WERI-Rb-1 (cell line): Measurements from ENCODE around the gene LEMD3.

Source experiments
- DNase-seq: peaks from one replicate; pipeline ENCODE4 v3.0.0-alpha.2; 2020
- H3K27ac ChIP-seq: fragments of 250-450 bp; sonication (Bioruptor Pico); 2 replicates; pipeline ENCODE4 v1.5.1; 2020; ENCODE audit warnings: mild to moderate bottlenecking, moderate library complexity
- H3K27me3 ChIP-seq: fragments of 250-450 bp; sonication (Bioruptor Pico); 2 replicates; pipeline ENCODE4 v1.5.1; 2021; ENCODE audit warnings: mild to moderate bottlenecking, low read depth, moderate library complexity; ENCODE audit not compliant: insufficient read depth, severe bottlenecking
- H3K36me3 ChIP-seq: fragments of 250-450 bp; sonication (Bioruptor Pico); 2 replicates; pipeline ENCODE4 v1.5.1; 2020; ENCODE audit warnings: mild to moderate bottlenecking, moderate library complexity
- H3K4me3 ChIP-seq: 2 replicates; pipeline ENCODE4 v1.5.1; 2011; ENCODE audit warnings: low read depth, mild to moderate bottlenecking, control low read depth, low read length
- H3K9me3 ChIP-seq: fragments of 250-450 bp; sonication (Bioruptor Pico); 2 replicates; pipeline ENCODE4 v1.5.1; 2021; ENCODE audit warnings: mild to moderate bottlenecking, moderate library complexity; ENCODE audit not compliant: severe bottlenecking
- TF ChIP-seq, protein P1 (sequence below): IDR thresholded peaks from 2 replicates; pipeline ENCODE4 v1.5.1; 2011; ENCODE audit warnings: low read depth, mild to moderate bottlenecking, control low read depth, inconsistent platforms, low read length

The LEMD3 gene

DNA sequence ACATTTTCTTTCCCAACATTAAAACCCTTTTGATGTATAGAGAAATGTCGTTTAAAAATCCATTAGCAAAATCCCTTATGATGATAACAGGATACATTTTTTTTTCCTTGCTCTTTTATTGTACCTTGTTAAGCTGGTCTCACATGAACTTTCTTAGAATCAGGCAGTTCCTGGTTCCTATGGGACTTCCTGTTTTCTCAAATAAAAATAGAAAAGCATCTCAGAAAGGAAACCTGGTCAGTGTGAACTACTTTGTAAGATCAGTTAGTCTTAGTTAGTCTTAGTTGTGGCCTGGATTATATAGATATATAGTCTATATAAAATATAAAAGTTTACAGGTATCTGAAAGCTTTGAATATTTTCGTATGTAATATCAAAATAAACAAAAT, 40.3 kb downstream of the LEMD3 start:
- peaks cover 14% of the 10 kb centered on the region for H3K36me3 ChIP-seq
- H3K4me3 ChIP-seq: no peak overlapping the region
- H3K27me3 ChIP-seq: no peaks in the 10 kb centered on the region
- no peak overlapping the region for H3K27ac ChIP-seq
- DNase-seq: no peak
- TF ChIP-seq, protein P1, sequence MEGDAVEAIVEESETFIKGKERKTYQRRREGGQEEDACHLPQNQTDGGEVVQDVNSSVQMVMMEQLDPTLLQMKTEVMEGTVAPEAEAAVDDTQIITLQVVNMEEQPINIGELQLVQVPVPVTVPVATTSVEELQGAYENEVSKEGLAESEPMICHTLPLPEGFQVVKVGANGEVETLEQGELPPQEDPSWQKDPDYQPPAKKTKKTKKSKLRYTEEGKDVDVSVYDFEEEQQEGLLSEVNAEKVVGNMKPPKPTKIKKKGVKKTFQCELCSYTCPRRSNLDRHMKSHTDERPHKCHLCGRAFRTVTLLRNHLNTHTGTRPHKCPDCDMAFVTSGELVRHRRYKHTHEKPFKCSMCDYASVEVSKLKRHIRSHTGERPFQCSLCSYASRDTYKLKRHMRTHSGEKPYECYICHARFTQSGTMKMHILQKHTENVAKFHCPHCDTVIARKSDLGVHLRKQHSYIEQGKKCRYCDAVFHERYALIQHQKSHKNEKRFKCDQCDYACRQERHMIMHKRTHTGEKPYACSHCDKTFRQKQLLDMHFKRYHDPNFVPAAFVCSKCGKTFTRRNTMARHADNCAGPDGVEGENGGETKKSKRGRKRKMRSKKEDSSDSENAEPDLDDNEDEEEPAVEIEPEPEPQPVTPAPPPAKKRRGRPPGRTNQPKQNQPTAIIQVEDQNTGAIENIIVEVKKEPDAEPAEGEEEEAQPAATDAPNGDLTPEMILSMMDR: no peak
- no peaks in the 10 kb centered on the region for H3K9me3 ChIP-seq

DNA sequence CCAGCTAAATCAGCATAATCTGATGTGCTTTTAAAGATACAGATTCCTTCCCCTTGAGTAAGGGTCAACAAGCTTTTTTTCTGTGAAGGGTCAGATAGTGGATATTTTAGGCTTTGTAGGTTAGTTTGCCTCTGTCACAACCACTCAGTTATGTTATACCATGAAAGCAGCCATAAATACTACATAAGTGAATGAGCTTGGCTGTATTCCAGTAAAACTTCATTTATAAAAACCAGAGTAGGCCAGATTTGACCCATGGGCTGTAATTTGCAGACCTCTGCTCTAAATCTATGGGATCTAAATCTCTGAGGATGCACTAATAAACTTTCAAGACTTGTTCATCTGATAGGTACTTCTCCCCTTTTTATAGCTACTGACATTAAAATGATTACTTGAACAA, 47.7 kb downstream of the LEMD3 start:
- Histone ChIP-seq H3K27me3 (no peaks in the 10 kb centered on the region), H3K4me3 (no peak overlapping the region), H3K9me3 (peaks cover 5% of the 10 kb centered on the region), H3K36me3 (peaks cover 52% of the 10 kb centered on the region), H3K27ac (no peak overlapping the region)
- DNase-seq: no peak
- TF ChIP-seq, protein P1: no peak

DNA sequence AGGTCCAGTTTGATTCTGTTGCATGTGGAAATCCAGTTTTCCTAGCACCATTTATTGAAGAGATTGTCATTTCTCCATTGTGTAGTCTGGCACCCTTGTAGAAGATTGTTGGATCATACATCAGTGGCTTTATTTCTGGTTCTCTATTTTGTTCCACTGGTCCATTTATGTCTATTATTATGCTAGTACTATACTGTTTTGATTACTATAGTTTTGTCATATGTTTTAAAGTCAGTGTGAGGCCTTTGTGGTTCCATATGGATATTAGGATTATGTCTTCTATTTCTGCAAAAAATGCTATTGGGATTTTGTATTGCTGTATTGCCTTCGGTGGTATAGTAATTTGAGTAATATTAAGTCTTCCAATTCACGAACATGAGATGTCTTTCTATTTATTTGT, 51.4 kb downstream of the LEMD3 start:
- no peak overlapping the region for H3K4me3 ChIP-seq
- TF ChIP-seq, protein P1: no peak
- peaks cover 48% of the 10 kb centered on the region for H3K36me3 ChIP-seq
- no peaks in the 10 kb centered on the region for H3K27me3 ChIP-seq
- no peak overlapping the region for H3K27ac ChIP-seq
- DNase-seq: no peak
- peaks cover 5% of the 10 kb centered on the region for H3K9me3 ChIP-seq

DNA sequence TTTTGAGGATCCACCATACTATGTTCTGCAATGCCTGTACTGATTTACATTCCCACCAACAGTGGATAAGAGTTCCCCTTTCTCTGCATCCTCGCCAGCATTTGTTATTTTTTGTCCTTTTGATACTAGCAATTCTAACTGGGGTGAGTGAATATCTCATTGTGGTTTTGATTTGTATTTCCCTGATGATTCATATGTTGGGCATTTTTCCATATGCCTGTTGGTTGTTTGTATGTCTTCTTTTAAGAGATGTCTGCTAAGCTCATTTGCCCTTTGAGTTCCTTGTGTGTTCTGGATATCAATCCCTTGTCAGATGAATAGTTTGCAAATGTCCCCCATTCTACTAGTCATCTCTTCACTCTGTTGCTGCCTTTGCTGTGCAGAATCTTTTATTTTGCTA, 60.1 kb downstream of the LEMD3 start:
- H3K27me3 ChIP-seq: no peaks in the 10 kb centered on the region
- DNase-seq: no peak
- no peak overlapping the region for H3K4me3 ChIP-seq
- TF ChIP-seq, protein P1: no peak
- peaks cover 4% of the 10 kb centered on the region for H3K9me3 ChIP-seq
- H3K27ac ChIP-seq: no peak overlapping the region
- peaks cover 25% of the 10 kb centered on the region for H3K36me3 ChIP-seq

DNA sequence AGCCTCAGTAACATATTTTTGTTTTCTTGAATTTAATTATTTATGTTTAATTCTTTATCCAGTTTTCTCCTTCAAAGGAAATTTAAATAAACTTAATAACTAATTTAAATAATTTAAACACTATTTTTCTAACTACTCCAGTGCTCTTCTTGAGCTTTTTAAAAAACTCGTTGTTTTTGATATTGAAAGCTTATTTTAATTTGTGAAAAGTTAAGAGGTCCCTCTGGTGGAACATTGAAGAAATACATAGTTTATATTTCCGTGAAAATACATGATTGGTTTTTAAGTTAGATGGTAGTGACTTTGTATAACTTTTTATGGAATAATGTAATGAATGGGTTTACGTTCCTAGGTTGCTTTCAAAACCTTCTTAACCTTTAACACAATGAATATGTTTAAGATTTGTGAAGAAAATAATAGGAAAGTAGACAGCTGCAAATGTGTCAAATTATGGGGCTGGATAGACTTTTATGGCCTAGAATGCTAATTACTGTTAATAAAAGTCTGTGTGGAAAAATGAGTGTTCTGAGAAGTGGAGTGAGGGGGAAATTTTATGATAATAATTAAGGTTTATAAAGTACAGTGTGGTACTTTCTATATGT, 63.2 kb downstream of the LEMD3 start:
- TF ChIP-seq, protein P1: no peak
- DNase-seq: no peak
- Histone ChIP-seq H3K4me3 (no peak overlapping the region), H3K36me3 (peaks cover 19% of the 10 kb centered on the region), H3K27me3 (no peaks in the 10 kb centered on the region), H3K9me3 (peaks cover 4% of the 10 kb centered on the region), H3K27ac (no peak overlapping the region)

DNA sequence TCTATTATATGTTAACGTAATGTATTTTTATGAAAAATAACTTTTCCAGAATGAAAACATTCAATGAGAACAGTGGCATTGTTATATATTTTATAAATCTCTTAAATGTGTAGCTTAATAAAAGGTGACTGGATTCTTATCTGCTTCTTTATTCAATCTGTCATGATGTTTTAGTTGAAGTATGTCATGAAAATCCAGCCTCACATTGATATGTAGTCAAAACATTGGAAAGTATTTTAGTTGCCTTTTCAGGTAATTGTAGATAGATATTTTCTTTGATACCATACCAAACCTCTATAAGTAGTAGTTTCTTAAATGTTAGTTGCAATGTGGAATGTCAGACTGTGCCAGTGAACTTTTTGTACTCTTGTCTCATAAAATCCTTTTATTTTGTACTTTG, 67.8 kb downstream of the LEMD3 start:
- no peaks in the 10 kb centered on the region for H3K27me3 ChIP-seq
- H3K4me3 ChIP-seq: no peak overlapping the region
- no peaks in the 10 kb centered on the region for H3K9me3 ChIP-seq

More for the DNA sequence above, 67.8 kb downstream of the LEMD3 start:
- TF ChIP-seq, protein P1: no peak
- Histone ChIP-seq H3K36me3 (peaks cover 18% of the 10 kb centered on the region), H3K27ac (no peak overlapping the region)
- no peak for DNase-seq
